Bronchial epithelial cell (primary cell): ENCODE measurements around the gene C1QTNF1. TPM values are rescaled to one million over a fixed set of nuclear protein-coding genes. Genes with fewer than 3 reads are reported as not detected.
"Not testable (repeated sequence)": the region's sequence is repeated elsewhere in the genome, so short reads cannot be mapped to it uniquely, and the experiment has no call there.

Experiments used
- DNase-seq: peaks from one replicate; pipeline ENCODE4 v3.0.0-alpha.2; 2010; ENCODE audit warnings: low read depth
- FAIRE-seq: peaks from 2 replicates; lab custom pipeline; 2011; peaks lifted over from hg19 to GRCh38; lab: Jason Lieb, UNC
- H3K27me3 ChIP-seq: 2 replicates; pipeline ENCODE4 v1.5.1; 2011; ENCODE audit warnings: low read length; ENCODE audit not compliant: control insufficient read depth, insufficient read depth
- H3K36me3 ChIP-seq: 2 replicates; pipeline ENCODE4 v1.5.1; 2011; ENCODE audit warnings: low read length; ENCODE audit not compliant: control insufficient read depth, insufficient read depth
- H3K4me3 ChIP-seq: 2 replicates; pipeline ENCODE4 v1.5.1; 2011; ENCODE audit warnings: mild to moderate bottlenecking, low read depth, low read length, control low read depth
- total RNA-seq: library from RNA; depleted of rRNA; stranded (reverse); fragments of >200 nt; gene quantifications from 2 replicates; pipeline ENCODE4 v1.2.1, GENCODE V29; 2014
- TF ChIP-seq, protein P1 (sequence below): IDR thresholded peaks from 2 replicates; pipeline ENCODE4 v1.5.1; 2011; ENCODE audit warnings: mild to moderate bottlenecking, moderate library complexity, low read length, control low read depth, inconsistent platforms; ENCODE audit not compliant: insufficient read depth, severe bottlenecking

The C1QTNF1 gene
- total RNA-seq, 1 donor from 2014 or later, result 0.79 TPM

DNA sequence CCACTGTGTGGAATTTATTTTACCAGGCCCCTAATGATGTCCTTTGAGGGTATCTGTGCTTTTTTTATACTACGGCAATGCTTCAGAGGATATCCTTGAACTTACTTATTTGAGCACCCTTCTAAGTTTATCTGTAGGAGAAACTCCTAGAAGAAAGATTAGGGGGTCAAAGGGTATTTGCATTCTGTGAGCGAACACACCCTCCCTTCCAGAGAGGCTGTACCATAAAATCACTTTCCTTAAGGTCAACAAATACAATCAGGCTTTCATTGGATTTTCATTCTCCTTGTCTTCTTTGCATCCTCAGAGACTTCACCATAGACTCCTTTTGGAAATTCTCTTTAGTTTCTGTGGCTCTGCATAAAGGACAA lies 4.7 kb upstream of the C1QTNF1 start:
- no peak for DNase-seq
- no peak for FAIRE-seq
- no peaks in the 10 kb centered on the region for H3K36me3 ChIP-seq
- no peak overlapping the region for H3K4me3 ChIP-seq
- no peaks in the 10 kb centered on the region for H3K27me3 ChIP-seq
- TF ChIP-seq, protein P1, sequence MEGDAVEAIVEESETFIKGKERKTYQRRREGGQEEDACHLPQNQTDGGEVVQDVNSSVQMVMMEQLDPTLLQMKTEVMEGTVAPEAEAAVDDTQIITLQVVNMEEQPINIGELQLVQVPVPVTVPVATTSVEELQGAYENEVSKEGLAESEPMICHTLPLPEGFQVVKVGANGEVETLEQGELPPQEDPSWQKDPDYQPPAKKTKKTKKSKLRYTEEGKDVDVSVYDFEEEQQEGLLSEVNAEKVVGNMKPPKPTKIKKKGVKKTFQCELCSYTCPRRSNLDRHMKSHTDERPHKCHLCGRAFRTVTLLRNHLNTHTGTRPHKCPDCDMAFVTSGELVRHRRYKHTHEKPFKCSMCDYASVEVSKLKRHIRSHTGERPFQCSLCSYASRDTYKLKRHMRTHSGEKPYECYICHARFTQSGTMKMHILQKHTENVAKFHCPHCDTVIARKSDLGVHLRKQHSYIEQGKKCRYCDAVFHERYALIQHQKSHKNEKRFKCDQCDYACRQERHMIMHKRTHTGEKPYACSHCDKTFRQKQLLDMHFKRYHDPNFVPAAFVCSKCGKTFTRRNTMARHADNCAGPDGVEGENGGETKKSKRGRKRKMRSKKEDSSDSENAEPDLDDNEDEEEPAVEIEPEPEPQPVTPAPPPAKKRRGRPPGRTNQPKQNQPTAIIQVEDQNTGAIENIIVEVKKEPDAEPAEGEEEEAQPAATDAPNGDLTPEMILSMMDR, result no peak

GRCh38 chr17:79019632-79020584 lies 4.1 kb upstream of the C1QTNF1 start:
- Histone ChIP-seq H3K4me3 (no peak overlapping the region), H3K36me3 (no peaks in the 10 kb centered on the region), H3K27me3 (no peaks in the 10 kb centered on the region)
- peak; percentile 66 for DNase-seq
- TF ChIP-seq, protein P1, result peak; percentile 53
- FAIRE-seq, result no peak

- Histone ChIP-seq H3K36me3 (no peaks in the 10 kb centered on the region), H3K27me3 (no peaks in the 10 kb centered on the region), H3K4me3 (no peak overlapping the region)
- FAIRE-seq (no peak), DNase-seq (peak; percentile 64)
- TF ChIP-seq, protein P1, result no peak
Observed at GRCh38 chr17:79020631-79021301, 3.2 kb upstream of the C1QTNF1 start.

- not testable (repeated sequence) for DNase-seq, FAIRE-seq, H3K4me3 ChIP-seq, H3K27me3 ChIP-seq, H3K36me3 ChIP-seq
Observed at GRCh38 chr17:79021929-79022328, 2.0 kb upstream of the C1QTNF1 start.

DNA sequence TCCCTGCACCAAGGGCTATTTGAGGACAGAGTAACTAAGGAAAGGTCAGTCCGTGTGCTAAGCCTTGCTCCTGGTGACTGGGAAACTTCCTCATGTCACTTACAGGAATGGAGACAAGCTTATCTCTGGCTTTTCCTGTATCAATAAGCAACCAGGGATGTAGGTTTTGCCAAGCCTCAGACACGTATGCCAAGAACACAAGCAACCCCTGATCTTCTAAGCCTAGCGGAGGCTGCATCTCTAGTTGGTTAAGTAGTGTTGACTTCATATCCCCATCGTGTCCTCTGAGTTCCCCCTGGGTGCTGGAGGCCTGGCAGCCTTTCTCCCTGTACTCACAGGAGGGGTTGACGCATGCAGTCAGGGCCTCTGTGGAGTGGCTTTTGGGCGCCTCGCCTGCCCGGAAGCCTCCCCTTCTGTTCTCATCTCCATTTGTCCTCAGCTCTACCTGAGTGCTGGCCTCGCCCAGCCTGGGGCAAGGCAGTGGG lies 1.4 kb upstream of the C1QTNF1 start:
- TF ChIP-seq, protein P1, result no peak
- FAIRE-seq (peak; percentile 85), DNase-seq (no peak)
- Histone ChIP-seq H3K27me3 (peaks cover 3% of the 10 kb centered on the region), H3K4me3 (no peak overlapping the region), H3K36me3 (no peaks in the 10 kb centered on the region)

DNA sequence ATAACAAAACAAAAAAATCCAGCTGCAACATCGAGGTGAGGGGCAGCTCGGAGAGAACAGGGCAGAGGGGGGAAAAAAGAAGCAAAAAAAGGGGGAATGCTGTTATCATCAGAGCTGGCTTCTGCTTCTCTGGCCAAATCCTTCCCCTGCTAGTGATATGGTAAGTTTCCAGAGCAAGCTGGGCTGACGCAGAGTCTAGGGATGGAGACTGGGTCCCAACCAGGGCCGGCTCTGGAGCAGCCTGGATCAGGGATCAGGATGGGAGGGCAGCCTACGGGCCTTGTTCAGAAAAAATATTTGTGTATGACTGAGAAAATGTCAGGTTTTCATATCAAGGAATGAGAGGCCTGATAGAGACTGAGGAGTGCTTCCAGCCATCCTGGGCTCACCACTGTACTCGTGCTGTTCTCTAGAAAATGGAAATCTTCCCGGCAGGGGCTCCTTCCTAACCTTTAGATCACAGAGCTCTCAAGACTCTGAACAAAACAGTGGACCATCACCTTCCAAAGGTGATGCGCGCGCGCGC lies 726 bp upstream of the C1QTNF1 start:
- peaks cover 5% of the 10 kb centered on the region for H3K27me3 ChIP-seq
- H3K36me3 ChIP-seq, result no peaks in the 10 kb centered on the region
- DNase-seq (no peak), FAIRE-seq (no peak)
- no peak overlapping the region for H3K4me3 ChIP-seq
- TF ChIP-seq, protein P1, result no peak
